Measurements from ENCODE around the gene CASP3. TPM values are rescaled to one million over a fixed set of nuclear protein-coding genes. Genes with fewer than 3 reads are reported as not detected.

The CASP3 gene
- total and polyA plus RNA-seq, 2 donors (not counting 1 experiment from before 2014, with no cell fraction given), result 7.9 to 15.8 TPM

DNA sequence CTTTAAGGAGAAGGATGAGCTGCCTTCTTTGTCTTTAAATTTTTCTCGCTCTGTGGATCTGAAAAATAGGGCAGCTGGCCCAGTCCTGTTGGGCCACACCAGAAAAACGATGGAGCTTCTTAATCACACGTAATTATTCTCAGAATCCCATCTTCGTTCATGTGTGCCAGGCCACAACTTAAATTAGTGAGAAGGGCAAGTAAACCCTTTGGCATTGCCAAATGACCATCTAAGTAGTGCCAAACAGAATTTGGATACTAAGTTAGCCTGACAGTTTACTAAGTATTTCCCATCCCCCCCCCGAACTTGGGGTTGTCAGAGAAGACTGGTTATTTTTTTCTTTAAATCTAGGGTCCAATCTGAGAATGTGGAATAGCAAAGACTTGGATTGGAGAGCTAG lies 62.0 kb downstream of the CASP3 start:
- CTCF ChIA-PET, result interaction anchor here (0.7 kb wide), 2 partner anchors 93 to 373 kb away, joined by 3 read pairs; no protein-coding TSS in a partner anchor
- Mint-ChIP-seq H3K27me3 (no peaks in the 10 kb centered on the region), H3K4me1 (peaks cover 19% of the 10 kb centered on the region)

More for the DNA sequence above, 62.0 kb downstream of the CASP3 start:
- Histone ChIP-seq H3K27ac (ENCODE audit: low read length in 2 of 2) (no peak overlapping the region), H3K9ac (ENCODE audit: low read length) (no peak overlapping the region), H3K4me1 (ENCODE audit: control insufficient read depth in 2 of 2, insufficient read depth in 2 of 2, low read length in 2 of 2) (peaks cover 0 to 5% of the 10 kb centered on the region in 2 donors), H3K79me2 (ENCODE audit: control insufficient read depth, insufficient read depth, low read length) (no peaks in the 10 kb centered on the region), H3K9me3 (ENCODE audit: control extremely low read depth in 1 of 3, control insufficient read depth in 2 of 3, insufficient read depth in 1 of 3, low read length in 2 of 3) (no peaks in the 10 kb centered on the region), H2AFZ (ENCODE audit: insufficient read depth, low read depth, low read length, poor library complexity, severe bottlenecking) (no peak overlapping the region), H3K4me2 (replicated peaks; ENCODE audit: low read depth, low read length, poor library complexity, severe bottlenecking) (no peak overlapping the region), H4K20me1 (ENCODE audit: control insufficient read depth, insufficient read depth, low read length, poor library complexity, severe bottlenecking) (no peaks in the 10 kb centered on the region), H3K4me3 (ENCODE audit: control extremely low read depth in 1 of 5, extremely low read depth in 1 of 5, insufficient read depth in 1 of 5, low read depth in 2 of 5, low read length in 4 of 5) (no peak overlapping the region), H3K27me3 (replicated peaks in 1 of 4; ENCODE audit: control extremely low read depth in 1 of 4, control insufficient read depth in 3 of 4, insufficient read depth in 4 of 4, low read length in 3 of 4) (no peaks in the 10 kb centered on the region), H3K36me3 (replicated peaks in 1 of 2; ENCODE audit: control extremely low read depth in 1 of 2, control insufficient read depth in 1 of 2, extremely low read depth in 1 of 2, insufficient read depth in 2 of 2, low read length in 1 of 2) (no peaks in the 10 kb centered on the region)
- no peak for DNase-seq
- intact Hi-C loops (cut with micrococcal nuclease), result no loop called here
- 96% methylated on average over 4 of the region's 5 CpGs for WGBS (ENCODE audit: insufficient coverage)
- no peak for ATAC-seq (ENCODE audit: low read depth)
- POLR2A ChIA-PET, result no interaction called here
- no peaks in the 10 kb centered on the region for H3K9me3 Mint-ChIP-seq (ENCODE audit: insufficient read depth)
- H3K27ac Mint-ChIP-seq, result no peak overlapping the region
- no peak overlapping the region for H3K4me3 Mint-ChIP-seq
- TF ChIP-seq CTCF (IDR thresholded peaks at IDR 0.05) (no peak), EZH2 (IDR thresholded peaks at IDR 0.05; ENCODE audit: borderline replicate concordance, insufficient read depth, low read depth, low read length, poor library complexity, severe bottlenecking) (no peak)

Measured in B cell (primary cell).